CD4-positive, alpha-beta T cell treated with Interferon gamma for 1 hour (primary cell): Measurements from ENCODE around the gene SNX30.

Experiments
- DNase-seq: peaks from one replicate; pipeline ENCODE4 v3.0.0-alpha.2; 2020

Gene SNX30

DNA sequence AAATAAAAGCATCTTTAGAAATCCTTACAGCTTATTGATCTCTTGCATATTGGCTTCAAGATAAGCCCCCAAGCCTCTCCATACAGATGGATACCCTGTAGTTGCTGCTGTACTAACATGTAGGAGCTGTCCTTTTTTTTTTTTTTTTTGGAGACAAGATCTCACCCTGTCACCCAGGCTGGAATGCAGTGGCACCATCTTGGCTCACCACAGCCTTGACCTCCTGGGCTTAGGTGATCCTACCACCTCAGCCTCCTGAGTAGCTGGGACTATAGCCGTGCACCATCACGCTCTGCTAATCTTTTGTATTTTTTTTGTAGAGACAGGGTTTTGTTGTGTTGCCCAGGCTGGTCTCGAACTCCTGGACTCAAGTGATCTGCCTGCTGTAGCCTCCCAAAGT lies 35.4 kb downstream of the SNX30 start:
- DNase-seq: no peak

DNA sequence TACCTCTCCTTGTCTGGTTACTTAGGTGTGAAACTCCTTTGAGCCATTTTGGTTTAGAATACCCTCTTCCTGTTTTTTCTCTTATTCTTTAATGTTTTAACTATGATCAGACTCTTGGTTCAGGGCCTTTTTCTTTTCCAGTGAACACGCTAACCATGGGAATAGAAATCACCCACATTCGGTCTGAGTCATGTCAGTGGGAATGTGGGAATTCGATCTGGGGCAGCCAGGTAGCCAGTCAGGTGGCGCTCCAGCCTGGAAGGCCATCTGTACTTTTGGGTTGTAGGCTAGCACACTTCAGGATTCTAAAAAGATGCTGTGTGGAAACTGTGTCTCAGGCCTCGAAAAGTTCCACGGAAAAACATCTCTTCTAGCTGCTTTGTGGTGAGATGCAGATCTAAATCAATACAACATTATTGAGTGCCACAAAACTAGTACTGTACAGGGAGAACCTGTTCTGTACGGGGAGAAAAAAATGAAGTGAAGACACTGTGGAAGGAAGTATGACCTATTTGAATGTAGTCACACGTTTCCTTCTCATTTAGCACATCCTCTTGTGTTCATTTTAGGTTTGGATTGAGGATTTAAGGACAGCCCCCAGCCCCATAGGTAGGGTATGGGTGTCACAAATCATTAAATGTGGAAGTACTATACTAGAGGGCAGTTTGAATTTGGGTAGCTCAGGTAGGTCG lies 36.4 kb downstream of the SNX30 start:
- no peak for DNase-seq

DNA sequence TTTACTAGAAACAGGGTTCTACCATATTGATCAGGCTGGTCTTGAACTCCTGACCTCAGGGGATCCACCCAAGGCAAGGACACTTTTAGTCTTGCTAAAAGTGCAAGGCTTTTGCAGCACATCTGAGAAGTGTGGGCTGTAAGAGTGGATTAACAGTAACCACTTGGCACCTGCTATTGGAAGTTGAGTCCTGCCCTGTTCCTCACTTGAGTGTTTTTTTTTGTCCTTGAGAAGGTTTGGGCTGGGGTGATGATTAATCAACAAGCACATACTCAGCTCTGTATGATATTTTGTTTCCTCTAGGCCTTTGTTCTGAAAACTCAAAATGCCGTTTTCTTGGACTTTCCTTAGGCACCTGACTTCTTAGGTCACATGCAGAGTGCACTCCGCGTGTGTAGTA lies 37.4 kb downstream of the SNX30 start:
- no peak for DNase-seq

DNA sequence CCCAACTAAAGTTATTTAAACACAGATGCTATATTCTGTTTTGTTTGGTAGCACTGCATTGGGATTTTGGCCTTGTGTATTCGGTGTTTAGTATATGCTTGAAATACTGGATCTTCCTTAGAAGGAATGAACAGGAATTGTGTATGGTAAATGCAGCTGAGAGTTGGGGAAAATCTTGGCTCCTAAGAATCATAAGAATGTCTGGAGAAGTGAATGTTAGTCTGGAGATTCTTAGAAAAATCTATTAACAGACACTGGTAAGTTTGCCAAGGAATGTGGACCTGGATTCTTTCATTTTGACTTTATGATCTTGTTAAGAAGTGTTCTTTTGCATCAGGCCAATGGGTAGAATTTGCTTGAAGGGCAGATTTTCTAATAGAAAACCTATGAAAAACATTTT lies 38.9 kb downstream of the SNX30 start:
- no peak for DNase-seq

DNA sequence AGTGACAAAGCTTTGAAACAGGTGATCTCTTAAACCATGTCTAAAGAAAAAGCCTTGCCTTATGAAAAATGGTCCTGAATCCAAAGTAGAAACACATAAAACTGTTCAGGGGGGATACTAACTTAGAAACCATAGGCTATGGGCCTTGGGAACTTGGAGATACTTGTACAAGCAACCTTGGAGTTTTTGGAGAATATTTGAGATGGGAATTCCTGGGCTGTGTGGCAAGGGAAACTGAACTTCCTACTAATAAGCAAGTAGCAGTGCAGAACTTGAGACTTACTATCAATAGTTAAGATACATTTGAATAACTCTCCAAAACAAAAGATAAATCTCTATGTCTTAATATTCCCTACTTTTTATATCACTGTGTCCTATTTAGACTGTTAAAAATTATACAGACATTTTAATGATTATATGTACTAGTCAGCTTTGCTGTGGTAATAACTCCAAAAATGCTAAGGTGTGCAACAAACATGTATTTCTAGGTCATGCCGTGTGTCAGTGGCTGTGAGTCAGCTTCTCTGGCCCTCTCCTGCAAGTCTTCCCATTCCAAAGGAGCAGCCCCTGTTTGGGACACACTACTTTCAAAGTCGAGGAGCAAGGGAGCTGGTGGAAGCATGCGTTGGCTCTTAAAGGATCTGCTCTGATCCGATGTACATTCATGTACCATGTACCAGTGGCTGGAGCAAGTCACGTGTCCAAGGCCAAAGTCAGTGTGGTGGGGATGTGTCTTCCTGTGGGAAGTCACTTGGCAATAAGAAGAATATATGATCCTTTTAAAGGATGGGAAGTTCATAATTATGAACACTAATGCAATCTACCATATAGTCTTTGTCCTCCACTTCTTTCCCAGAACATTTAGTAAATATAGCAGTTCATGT lies 39.6 kb downstream of the SNX30 start:
- DNase-seq: no peak

DNA sequence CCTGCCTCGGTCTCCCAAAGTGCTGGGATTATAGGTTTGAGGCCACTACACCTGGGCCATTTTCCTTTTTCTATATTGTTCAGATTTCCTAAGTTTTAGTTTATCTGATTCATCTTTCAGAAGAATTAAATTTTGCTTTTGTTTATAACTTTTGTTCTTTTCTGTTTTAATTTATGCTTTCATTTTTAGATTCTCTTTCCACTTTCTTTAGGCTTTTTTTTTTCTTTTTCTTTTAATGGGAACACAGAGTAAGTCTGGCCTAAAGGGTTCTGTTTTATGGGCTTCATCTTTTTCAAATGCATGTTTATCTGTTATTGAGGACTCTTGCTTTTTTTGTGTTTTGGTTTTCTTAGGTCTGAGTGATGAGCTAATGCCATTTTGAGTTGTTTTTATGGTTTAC lies 42.1 kb downstream of the SNX30 start:
- no peak for DNase-seq

DNA sequence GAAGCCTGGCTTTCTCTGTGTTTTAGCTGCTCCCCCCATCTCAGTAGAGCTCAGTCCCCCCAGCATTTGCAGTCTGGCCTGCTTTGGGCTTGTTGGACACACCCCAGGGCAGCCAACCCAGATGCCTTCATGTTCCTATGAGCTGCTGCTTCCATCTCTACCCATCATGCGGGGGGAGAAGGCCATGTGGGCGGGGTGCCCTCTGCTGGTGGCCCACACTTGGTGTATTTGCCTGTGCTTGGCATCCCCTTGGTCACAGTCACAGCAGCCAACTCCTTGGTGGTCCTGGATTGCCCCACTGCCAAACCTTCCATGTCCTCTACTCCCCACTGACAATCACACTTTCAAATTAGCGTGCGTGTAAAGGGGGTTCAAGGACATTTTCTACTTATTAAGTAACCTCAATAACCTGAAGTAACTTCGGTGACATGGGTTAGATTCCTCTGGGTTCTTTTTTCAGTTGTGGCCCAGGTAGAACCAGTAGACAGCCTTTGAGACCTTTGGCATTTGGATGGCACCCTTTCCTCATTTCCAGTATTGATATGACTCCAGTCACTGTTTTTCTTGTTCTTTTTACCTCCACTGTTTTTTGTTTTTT lies 42.8 kb downstream of the SNX30 start:
- peak; percentile 79 for DNase-seq

DNA sequence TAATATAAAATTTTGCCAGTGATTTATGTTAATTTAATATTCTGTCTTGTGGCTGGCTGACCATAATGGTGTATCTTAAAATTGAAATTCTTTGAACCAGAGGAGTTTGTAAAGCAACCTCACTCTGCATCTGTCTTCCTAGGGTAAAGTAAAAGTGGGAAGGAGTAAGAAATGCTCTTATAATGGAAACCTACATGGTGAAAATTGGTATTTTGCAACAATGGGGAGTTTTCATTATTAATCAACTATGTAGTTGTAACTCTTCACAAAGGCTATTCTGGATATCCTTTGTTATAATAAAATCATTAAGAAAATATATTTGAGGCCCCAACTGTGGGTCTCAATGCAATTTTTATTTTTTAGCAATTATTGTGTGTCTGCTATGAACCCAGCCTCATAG lies 44.2 kb downstream of the SNX30 start:
- DNase-seq: no peak

DNA sequence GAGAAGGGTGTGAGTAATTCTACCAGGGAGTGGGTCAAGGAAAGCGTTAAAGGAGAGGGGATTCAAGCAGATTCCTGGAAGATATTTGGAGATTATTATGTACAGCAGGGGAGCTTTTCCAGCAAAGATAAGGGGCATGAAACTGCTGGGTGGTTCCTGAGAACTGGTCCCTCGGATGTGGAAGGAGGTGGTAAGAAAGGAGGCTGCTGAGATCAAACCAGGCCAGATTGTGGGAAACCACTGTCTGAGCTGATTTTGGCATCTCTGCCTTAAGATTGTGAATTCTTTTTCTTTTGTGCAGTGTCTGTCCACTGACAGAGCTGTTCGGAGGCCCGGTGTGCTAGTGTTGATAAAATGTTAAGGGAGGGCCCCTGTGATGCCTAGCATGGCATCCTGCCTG lies 45.4 kb downstream of the SNX30 start:
- no peak for DNase-seq

DNA sequence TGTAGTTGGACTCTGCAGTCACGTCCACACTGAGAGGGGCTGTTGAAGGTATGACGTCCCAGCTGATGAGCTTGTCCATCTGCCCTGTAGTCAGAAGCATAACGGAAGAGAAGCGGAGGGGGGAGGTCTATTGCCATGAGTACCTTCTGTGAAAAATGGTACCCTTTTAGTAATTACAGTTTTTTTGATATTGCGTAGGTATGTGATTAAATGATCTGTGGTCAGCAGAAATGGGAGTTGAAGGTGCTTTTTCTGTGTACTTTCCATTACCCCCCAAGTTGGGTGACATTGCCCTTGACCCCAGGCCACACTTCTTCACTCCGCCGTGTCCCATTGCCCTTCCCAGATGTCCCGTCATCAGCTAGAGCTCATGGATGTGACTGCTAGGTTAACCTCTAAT lies 45.9 kb downstream of the SNX30 start:
- no peak for DNase-seq

DNA sequence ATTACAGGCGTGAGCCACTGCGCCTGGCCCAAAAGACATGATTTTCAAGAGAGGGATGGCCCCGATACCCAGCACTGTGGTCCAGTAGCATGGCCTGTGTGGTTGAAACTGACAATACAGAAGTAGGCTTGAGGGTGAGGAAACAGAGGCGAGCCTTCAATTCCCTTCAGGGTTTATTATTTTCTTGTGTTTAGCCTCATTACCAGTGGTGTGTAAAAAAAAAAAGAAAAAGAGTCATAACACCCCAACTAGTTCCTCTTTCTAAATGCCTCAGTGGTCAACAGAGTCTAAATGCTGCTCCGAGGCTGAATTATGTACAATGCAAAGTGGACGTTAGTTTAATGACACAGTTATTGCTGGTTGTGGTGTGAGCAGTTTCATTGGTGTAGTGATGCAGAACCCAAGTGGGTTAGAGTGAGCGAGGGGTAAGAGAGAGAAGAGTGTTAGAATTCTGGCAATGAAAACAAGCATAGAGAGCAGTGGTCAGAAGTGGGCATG lies 58.8 kb downstream of the SNX30 start:
- no peak for DNase-seq

DNA sequence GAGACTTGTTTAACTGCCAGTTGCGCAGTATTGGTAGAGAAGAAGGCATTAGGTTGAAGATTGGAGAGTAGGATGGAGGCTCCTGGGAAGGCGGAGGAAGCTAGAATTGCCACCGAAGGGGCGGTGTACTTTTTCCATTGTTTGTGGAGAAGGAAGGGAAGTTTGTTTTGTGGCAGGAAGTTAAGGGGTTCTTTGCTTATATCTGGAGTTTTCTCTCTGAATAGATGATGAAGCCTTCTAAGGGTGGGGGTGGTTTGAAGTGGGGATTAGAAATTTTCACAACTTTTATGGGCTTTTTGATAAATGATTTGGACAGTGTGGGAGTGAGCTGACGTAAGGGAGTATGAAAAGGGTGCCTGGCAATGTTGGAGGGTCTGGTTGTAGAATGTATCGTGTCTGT lies 59.3 kb downstream of the SNX30 start:
- DNase-seq: no peak

DNA sequence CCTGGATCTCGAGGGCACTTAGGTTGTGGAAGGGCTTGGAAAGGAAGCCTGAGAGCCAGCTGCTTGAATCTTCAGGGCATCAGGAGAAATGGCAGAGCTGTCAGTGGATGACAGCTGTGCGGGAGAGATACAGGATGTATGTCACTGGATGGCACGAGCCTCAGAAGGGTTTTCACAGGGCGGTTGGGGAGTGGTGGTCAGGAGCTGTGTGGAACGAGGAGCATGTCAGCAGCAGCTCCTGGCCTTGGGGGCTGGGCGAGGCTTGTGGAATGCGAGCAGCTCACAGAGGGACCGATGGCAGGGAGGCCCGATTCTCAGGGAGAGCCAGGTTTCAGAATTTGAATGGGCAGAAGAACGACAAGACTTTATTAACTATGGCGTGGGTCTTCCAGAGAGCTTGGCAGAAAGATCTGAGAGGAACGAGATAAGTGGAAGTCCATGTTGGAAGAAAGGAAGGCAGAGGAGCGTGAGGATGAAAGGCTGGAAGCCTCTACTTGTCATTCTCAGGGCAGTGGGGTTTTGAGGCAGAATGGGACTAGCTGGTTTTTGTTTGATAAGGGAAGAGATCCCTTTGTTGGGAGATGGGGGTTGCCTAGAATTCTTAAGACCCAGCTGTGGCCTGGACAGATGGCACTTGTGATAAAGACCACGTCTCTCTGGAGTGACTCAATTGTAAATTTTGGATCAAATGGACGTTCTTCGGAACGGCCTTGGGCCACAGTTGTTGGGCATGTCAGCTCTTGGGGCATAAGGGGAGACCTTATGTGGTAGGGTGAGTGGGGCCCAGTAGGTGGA lies 60.3 kb downstream of the SNX30 start:
- no peak for DNase-seq

DNA sequence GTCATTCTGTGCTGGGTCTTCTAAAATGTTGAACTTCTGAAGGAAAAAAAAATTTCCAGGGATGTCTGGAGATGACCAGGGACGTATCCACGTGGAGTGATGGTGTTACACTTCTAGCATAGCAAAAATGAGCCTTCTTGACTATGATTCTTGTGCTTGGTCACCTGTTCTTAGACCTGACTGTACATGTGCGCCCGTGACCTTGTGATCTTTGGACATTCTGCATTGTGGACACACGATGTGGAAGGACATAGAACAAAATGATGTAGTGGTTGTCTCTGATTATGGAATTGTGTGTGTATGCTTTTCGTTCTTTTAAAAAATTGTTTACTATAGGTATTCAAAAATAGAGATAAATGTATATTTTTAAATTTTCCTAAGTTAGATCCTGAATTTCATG lies 61.0 kb downstream of the SNX30 start:
- DNase-seq: no peak

DNA sequence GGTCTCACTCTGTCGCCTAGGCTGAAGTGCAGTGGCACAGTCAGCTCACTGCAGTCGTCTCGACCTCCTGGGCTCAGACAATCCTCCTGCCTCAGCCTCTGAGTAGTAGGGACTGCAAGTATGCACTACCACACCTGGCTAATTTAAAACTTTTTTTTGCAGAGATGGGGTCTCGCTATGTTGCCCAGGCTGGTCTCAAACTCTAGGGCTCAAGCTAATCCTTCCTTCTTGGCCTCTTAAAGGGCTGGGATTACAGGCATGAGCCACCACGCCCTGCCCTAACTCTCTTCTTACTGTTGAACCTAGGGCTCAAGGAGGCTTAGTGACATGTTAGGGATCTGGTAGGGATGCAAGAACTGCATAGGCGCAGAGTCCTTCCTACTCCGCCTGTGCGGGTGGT lies 65.3 kb downstream of the SNX30 start:
- DNase-seq: no peak

DNA sequence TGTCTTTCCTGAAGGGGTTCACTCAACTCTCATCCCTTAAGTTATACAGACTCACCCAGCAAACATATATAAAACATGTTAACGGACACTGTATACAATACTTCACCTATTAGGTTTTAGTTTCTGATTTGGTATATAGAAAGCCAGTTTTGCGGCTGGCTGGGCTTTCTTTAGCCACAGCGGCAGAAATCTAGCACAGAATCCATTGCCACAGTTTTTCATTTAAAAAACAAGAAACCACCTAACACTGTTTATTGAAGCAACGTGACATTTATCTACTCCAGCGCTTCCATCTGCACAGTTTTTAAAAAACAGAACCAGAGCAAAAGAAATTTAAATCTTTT lies 67.3 kb downstream of the SNX30 start:
- no peak for DNase-seq

DNA sequence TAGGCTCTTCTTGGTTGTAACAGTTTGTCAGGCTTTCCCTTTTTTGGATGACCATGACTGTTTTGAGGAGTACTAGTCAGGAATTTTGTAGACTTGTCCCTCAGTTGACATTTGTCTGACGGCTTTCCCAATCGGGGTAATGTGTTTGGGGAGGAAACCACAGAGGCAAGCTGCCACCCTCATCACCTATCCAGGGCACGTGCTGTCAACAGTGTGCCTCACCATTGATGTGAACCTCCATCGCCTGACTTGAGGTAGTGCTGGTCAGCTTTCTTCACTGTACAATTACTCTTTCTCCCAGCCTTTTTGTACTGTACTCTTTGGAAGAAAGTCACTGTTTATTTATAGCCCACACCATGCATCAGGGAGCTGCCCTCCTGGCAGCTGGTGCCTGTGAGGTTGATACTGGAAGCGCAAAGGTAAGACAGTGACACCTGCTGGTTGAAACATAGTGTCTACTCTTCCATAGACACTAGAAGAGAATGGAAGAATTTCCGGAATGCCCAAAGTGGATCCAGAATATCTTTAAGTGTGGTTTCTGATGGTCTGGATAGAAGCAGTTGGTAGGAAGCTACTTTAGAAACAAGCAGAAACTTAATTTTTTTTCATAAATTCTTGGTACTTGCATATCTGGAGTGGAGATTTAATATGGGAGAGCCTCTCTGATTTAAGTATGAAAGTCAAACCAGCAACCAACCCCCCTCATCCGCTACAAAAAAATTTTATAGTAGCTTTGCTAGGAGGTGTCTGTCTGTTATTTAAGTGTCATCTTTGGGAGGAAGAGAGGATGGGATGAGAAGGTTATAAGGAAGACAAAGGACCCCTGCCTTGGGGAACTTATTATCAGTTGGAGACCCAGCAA lies 69.3 kb downstream of the SNX30 start:
- DNase-seq: no peak

DNA sequence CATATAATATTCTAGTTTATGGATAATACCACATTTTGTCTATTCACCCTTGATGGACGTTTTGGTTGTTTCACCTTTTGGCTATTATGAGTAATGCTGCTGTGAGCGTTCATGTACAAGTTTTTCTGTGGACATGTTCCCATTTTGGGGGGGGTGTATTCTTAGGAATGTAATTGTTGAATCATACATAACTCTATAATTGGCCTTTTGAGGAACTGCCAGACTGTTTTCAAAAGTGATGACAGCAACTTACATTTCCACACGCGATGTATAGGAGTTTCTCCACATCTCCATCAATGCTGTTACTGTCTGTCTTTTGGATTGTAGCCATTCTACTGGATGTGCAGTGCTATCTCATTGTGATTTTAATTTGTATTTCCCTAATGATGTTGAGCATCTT lies 70.3 kb downstream of the SNX30 start:
- DNase-seq: no peak

DNA sequence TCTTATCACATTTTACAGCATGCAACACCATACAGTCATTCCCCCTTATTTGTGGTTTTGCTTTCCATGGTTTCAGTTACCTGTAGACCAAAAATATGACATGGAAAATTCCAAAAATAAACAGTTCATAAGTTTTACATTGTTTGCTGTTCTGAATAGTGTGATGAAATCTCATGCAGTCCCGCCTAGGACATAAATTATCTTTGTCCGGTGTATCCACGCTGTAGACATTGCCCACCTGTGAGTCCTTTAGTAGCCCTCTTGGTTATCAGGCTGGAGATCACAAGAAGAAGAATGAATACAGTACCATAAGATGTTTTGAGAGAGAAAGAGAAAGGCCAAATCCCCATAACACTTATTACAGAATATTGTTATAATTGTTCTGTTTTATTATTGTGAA lies 72.1 kb downstream of the SNX30 start:
- DNase-seq: no peak

DNA sequence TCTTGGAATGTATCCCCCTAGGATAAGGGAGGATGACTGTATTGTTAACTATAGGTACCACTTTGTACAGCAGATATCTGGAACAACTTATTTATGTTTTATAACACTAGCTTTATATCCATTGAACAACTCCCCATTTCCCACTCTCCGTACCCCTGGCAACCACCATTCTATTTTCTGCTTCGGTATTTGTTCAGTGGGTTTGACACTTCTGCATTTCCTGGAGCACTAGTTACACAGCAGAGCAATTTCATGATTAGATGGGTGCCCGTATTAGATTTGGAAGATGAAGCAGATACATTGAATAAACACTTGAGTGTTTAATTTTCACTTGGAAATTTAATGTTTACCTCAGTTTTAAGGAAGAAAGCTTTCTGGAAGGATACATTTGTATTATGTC lies 72.7 kb downstream of the SNX30 start:
- DNase-seq: no peak

DNA sequence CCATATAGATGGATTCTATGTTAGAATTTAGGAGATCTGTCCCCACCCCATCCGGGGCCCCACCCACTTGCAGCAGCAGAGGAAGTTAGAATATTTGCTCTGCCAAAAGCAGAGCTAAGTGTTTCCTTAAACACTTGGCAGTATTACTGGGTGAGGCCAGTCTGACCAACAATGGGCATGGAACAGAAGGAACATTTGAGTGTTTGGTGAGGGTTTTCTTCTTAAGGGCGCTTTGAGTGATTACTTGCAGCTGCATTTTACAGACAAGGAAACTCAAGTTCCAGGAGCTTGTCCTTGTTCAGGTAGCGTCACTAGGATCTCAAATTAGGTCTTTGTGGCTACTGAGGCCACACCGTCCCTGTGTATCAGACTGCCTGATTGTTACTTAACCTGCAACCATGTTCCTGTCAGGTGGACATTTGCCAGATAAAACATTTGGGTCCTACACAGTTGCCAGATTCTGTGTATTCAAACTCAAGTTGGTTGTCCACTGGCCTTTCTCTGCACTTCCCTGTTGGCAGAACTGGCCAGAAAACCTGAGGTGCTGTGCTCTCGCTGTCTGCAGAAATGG lies 80.8 kb downstream of the SNX30 start:
- DNase-seq: no peak

DNA sequence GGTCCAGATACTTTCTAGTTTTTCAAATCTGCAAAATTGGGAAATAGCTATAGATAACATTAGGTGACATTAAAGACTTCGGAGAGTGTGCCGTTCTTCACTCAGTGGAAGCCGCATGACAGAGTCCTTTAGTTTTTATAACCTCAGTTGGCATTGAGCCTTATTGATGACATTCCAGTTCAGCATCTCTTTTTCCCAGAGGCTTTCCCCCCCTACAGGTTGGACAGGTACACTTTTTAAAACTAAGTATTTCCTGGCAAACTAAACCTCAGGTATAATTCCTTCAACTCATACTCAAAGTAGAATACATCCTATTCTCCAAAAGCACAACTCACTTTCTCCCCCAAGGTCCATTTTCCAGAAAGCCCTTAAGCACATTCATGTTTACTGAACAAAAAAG lies 81.4 kb downstream of the SNX30 start:
- no peak for DNase-seq
